HG03520 (cell line): ENCODE results near the gene PLXNB1.
"Not testable (repeated sequence)": the region's sequence is repeated elsewhere in the genome, so short reads cannot be mapped to it uniquely, and the experiment has no call there.

Source experiments
- ATAC-seq: cut with Tn5 transposase; IDR thresholded peaks from one replicate; pipeline ENCODE4 v1.9.1; 2021; ENCODE audit warnings: mild to moderate bottlenecking, moderate library complexity; ENCODE audit not compliant: unreplicated experiment

Gene PLXNB1

GRCh38 chr3:48429960-48430707 lies at the start of gene PLXNB1:
PLXNB1 (minus strand) TSS chr3:48430086; CDS start chr3:48424611, 5,475 bp downstream.
- ATAC-seq, result no peak

GRCh38 chr3:48478626-48479555 lies 49.0 kb upstream of the PLXNB1 start:
- ATAC-seq, result no peak

- ATAC-seq, result no peak
Measured at GRCh38 chr3:48477959-48478520, 48.2 kb upstream of the PLXNB1 start.

GRCh38 chr3:48476426-48477053 lies 46.7 kb upstream of the PLXNB1 start:
- no peak for ATAC-seq

- no peak for ATAC-seq
Measured at GRCh38 chr3:48475188-48475587, 45.3 kb upstream of the PLXNB1 start.

- ATAC-seq, result no peak
Measured at GRCh38 chr3:48474619-48475018, 44.7 kb upstream of the PLXNB1 start.

GRCh38 chr3:48474031-48474430 lies 44.1 kb upstream of the PLXNB1 start:
- ATAC-seq, result not testable (repeated sequence)

GRCh38 chr3:48473617-48473952 lies 43.7 kb upstream of the PLXNB1 start:
- ATAC-seq, result no peak

GRCh38 chr3:48472923-48473616 lies 43.2 kb upstream of the PLXNB1 start:
- peak; percentile 76 for ATAC-seq

- ATAC-seq, result no peak
Measured at GRCh38 chr3:48472673-48472922, 42.7 kb upstream of the PLXNB1 start.

GRCh38 chr3:48470286-48470685 lies 40.4 kb upstream of the PLXNB1 start:
- ATAC-seq, result no peak

GRCh38 chr3:48469046-48469915 lies 39.4 kb upstream of the PLXNB1 start:
- ATAC-seq, result no peak

- no peak for ATAC-seq
Measured at GRCh38 chr3:48468329-48468731, 38.4 kb upstream of the PLXNB1 start.

GRCh38 chr3:48467473-48468267 lies 37.8 kb upstream of the PLXNB1 start:
- no peak for ATAC-seq

GRCh38 chr3:48467110-48467454 lies 37.2 kb upstream of the PLXNB1 start:
- no peak for ATAC-seq

- ATAC-seq, result peak; percentile 2
Measured at GRCh38 chr3:48466386-48467109, 36.7 kb upstream of the PLXNB1 start.

- ATAC-seq, result peak; percentile 73
Measured at GRCh38 chr3:48465531-48466378, 35.9 kb upstream of the PLXNB1 start.

GRCh38 chr3:48465237-48465530 lies 35.3 kb upstream of the PLXNB1 start:
- no peak for ATAC-seq
